CD14-positive monocyte (primary cell): Measurements from ENCODE around the gene ESRRA. TPM values are rescaled to one million over a fixed set of nuclear protein-coding genes. Genes with fewer than 3 reads are reported as not detected.
"Not testable (repeated sequence)": the region's sequence is repeated elsewhere in the genome, so short reads cannot be mapped to it uniquely, and the experiment has no call there.

ENCODE experiments used
- DNase-seq, 3 donors: peaks; one replicate each; pipeline ENCODE4 v3.0.0-alpha.2; 2011 to 2022
- H2AFZ ChIP-seq: 2 replicates; pipeline ENCODE4 v1.6.0; 2012; ENCODE audit warnings: mild to moderate bottlenecking, low read depth, low read length, inconsistent platforms; ENCODE audit not compliant: insufficient read depth, poor library complexity, severe bottlenecking
- H3K27ac ChIP-seq, 2 donors: 1 replicate in 1 of 2; 2 replicates in 1 of 2; pipeline ENCODE4 v1.5.1; 2012 to 2013; ENCODE audit warnings: low read length in 2 of 2, control low read depth in 1 of 2, inconsistent platforms in 1 of 2, low read depth in 1 of 2, mild to moderate bottlenecking in 1 of 2
- H3K27me3 ChIP-seq, 2 donors: one replicate each; pipeline versions ENCODE4 v1.6.0 to v1.6.1; 2011 to 2013; ENCODE audit warnings: low read length in 2 of 2; ENCODE audit not compliant: control insufficient read depth in 2 of 2, insufficient read depth in 2 of 2
- H3K36me3 ChIP-seq, 2 donors: replicated peaks in 1 of 2; 1 replicate in 1 of 2; 2 replicates in 1 of 2; pipeline versions ENCODE4 v1.5.1 to v1.6.1; 2012 to 2013; ENCODE audit warnings: low read length in 2 of 2, control low read depth in 1 of 2, inconsistent platforms in 1 of 2, mild to moderate bottlenecking in 1 of 2; ENCODE audit not compliant: insufficient read depth in 2 of 2, control insufficient read depth in 1 of 2
- H3K4me1 ChIP-seq, 2 donors: 1 replicate in 1 of 2; 2 replicates in 1 of 2; pipeline versions ENCODE4 v1.5.1 to v1.6.1; 2012 to 2013; ENCODE audit warnings: low read length in 2 of 2, control low read depth in 1 of 2, inconsistent platforms in 1 of 2, mild to moderate bottlenecking in 1 of 2, moderate library complexity in 1 of 2; ENCODE audit not compliant: insufficient read depth in 2 of 2, control insufficient read depth in 1 of 2
- H3K4me2 ChIP-seq: replicated peaks from 2 replicates; pipeline ENCODE3; 2012; ENCODE audit warnings: low read length, moderate library complexity, mild to moderate bottlenecking; ENCODE audit not compliant: poor library complexity, severe bottlenecking; ENCODE audit errors: extremely low read depth
- H3K4me3 ChIP-seq, 3 experiments: fragments of 200-600 bp in 1 of 3; sonication (generic) in 1 of 3; replicated peaks in 1 of 3; 1 replicate in 2 of 3; 2 replicates in 1 of 3; pipeline ENCODE4 v1.5.1; 2011 to 2013; ENCODE audit warnings: low read length in 3 of 3, mild to moderate bottlenecking in 3 of 3, control low read depth in 2 of 3, low read depth in 2 of 3, inconsistent platforms in 1 of 3, moderate library complexity in 1 of 3
- H3K79me2 ChIP-seq: 2 replicates; pipeline ENCODE4 v1.6.0; 2012; ENCODE audit warnings: mild to moderate bottlenecking, control low read depth, inconsistent platforms, low read length, moderate library complexity; ENCODE audit not compliant: insufficient read depth
- H3K9ac ChIP-seq: 2 replicates; pipeline ENCODE4 v1.6.0; 2017; ENCODE audit warnings: low read length, mild to moderate bottlenecking; ENCODE audit not compliant: insufficient read depth, poor library complexity, severe bottlenecking
- H3K9me3 ChIP-seq, 2 donors: replicated peaks in 1 of 2; 1 replicate in 1 of 2; 2 replicates in 1 of 2; pipeline versions ENCODE4 v1.5.1 to v1.6.1; 2012 to 2013; ENCODE audit warnings: low read length in 2 of 2, control low read depth in 1 of 2; ENCODE audit not compliant: control insufficient read depth in 1 of 2, insufficient read depth in 1 of 2
- H4K20me1 ChIP-seq: 2 replicates; pipeline ENCODE4 v1.6.0; 2012; ENCODE audit warnings: mild to moderate bottlenecking, low read length, control low read depth, moderate library complexity; ENCODE audit not compliant: insufficient read depth
- H3K27ac Mint-ChIP-seq, 7 donors: one replicate each; pipeline ENCODE4 v1.8.0; 2020; ENCODE audit warnings: mild to moderate bottlenecking in 7 of 7, mixed read lengths in 7 of 7, moderate library complexity in 6 of 7, inconsistent platforms in 2 of 7
- H3K27me3 Mint-ChIP-seq, 3 donors: one replicate each; pipeline ENCODE4 v1.8.0; 2021 to 2022; ENCODE audit warnings: low read depth in 3 of 3, mild to moderate bottlenecking in 3 of 3, mixed read lengths in 3 of 3, moderate library complexity in 3 of 3, inconsistent platforms in 1 of 3
- H3K36me3 Mint-ChIP-seq, 2 donors: one replicate each; pipeline ENCODE4 v1.8.0; 2020; ENCODE audit warnings: mixed read lengths in 2 of 2, inconsistent platforms in 1 of 2, mild to moderate bottlenecking in 1 of 2
- H3K4me1 Mint-ChIP-seq: one replicate; pipeline ENCODE4 v1.8.0; 2020; ENCODE audit warnings: mild to moderate bottlenecking, mixed read lengths
- H3K4me3 Mint-ChIP-seq, 2 donors: one replicate each; pipeline ENCODE4 v1.8.0; 2020; ENCODE audit warnings: mild to moderate bottlenecking in 2 of 2, mixed read lengths in 2 of 2, moderate library complexity in 1 of 2
- H3K9me3 Mint-ChIP-seq, 7 donors: one replicate each; pipeline ENCODE4 v1.8.0; 2020 to 2022; ENCODE audit warnings: mixed read lengths in 7 of 7, mild to moderate bottlenecking in 6 of 7, moderate library complexity in 6 of 7, inconsistent platforms in 2 of 7
- CTCF ChIP-seq: fragments of 200-600 bp; IDR thresholded peaks from one replicate; pipeline ENCODE4 v1.8.0; 2022; ENCODE audit warnings: antibody characterized with exemption, mild to moderate bottlenecking
- WGBS: methylation state at CpG from one replicate; pipeline ENCODE4 v1.1.5; 2013; ENCODE audit warnings: missing lambda C conversion rate; ENCODE audit not compliant: insufficient coverage; 5-methylcytosine and 5-hydroxymethylcytosine counted together
- intact Hi-C, 2 donors: fragments of 100-400 bp; cut with micrococcal nuclease; formaldehyde crosslinking; loops; one replicate each; pipeline versions ENCODE4 v1.15.0 to v1.15.1; 2023
- polyA plus RNA-seq, 3 donors: library from polyadenylated mRNA; depleted of rRNA in 1 of 3; unstranded in 2 of 3; stranded (reverse) in 1 of 3; fragments of 300-500 nt in 2 of 3; fragments of >200 nt in 1 of 3; fragmentation: Illumina TruSeq in 2 of 3; gene quantifications; 1 replicate in 2 of 3; 2 replicates in 1 of 3; pipeline ENCODE4 v1.2.3, GENCODE V29; 2012 to 2021

Gene ESRRA
- polyA plus RNA-seq, 3 donors = 15.3 to 45.7 (median 18.3) TPM

GRCh38 chr11:64306876-64307622 lies 1.7 kb downstream of the ESRRA start:
- DNase-seq = no peak
- Histone ChIP-seq H3K9me3 (no peaks in the 10 kb centered on the region), H4K20me1 (peaks cover 49% of the 10 kb centered on the region), H3K4me2 (peak overlapping the region; percentile 97), H3K4me3 (peak overlapping the region; percentile 46 to 91 (median 90)), H3K79me2 (peaks cover 54% of the 10 kb centered on the region), H2AFZ (no peak overlapping the region), H3K9ac (no peak overlapping the region), H3K27me3 (no peaks in the 10 kb centered on the region), H3K36me3 (peaks cover 9 to 22% of the 10 kb centered on the region in 2 donors), H3K27ac (peak overlapping the region; percentile 78 to 80), H3K4me1 (peaks cover 26 to 30% of the 10 kb centered on the region in 2 donors)
- peak overlapping the region in 6 of 7 donors; percentile 50 to 97 (median 94) for H3K27ac Mint-ChIP-seq
- 74% methylated on average over 12 of the region's 15 CpGs for WGBS
- H3K4me3 Mint-ChIP-seq = peak overlapping the region; percentile 96 to 97
- H3K4me1 Mint-ChIP-seq = peaks cover 35% of the 10 kb centered on the region
- no peaks in the 10 kb centered on the region for H3K9me3 Mint-ChIP-seq
- intact Hi-C loops = loop anchor here in 1 of 2 donors (5.0 kb wide), 1 partner anchor 35 kb away; the partner anchor contains the start of gene CCDC88B
- peaks cover 12 to 32% of the 10 kb centered on the region in 2 donors for H3K36me3 Mint-ChIP-seq
- H3K27me3 Mint-ChIP-seq = peaks cover 4 to 5% (median 5%) of the 10 kb centered on the region in 3 donors
- no peak for TF ChIP-seq CTCF

GRCh38 chr11:64307795-64308194 lies 2.5 kb downstream of the ESRRA start:
- Mint-ChIP-seq H3K27ac (peak overlapping the region in 3 of 7 donors; percentile 1 to 63 (median 50)), H3K4me1 (peaks cover 36% of the 10 kb centered on the region), H3K36me3 (peaks cover 18 to 40% of the 10 kb centered on the region in 2 donors)
- not testable (repeated sequence) for H3K4me2 ChIP-seq, H3K9ac ChIP-seq, H3K27me3 Mint-ChIP-seq, DNase-seq, H3K4me3 Mint-ChIP-seq, H3K4me3 ChIP-seq, H3K9me3 Mint-ChIP-seq, H3K27me3 ChIP-seq, H3K9me3 ChIP-seq, H2AFZ ChIP-seq, H3K27ac ChIP-seq
- Histone ChIP-seq H3K79me2 (peaks cover 61% of the 10 kb centered on the region), H3K4me1 (peaks cover 26 to 30% of the 10 kb centered on the region in 2 donors), H4K20me1 (peaks cover 56% of the 10 kb centered on the region), H3K36me3 (peaks cover 14 to 27% of the 10 kb centered on the region in 2 donors)
- intact Hi-C loops = loop anchor here in 1 of 2 donors (5.0 kb wide), 1 partner anchor 35 kb away; the partner anchor contains the start of gene CCDC88B
- WGBS = 93% methylated on average over 3 of the region's 5 CpGs
